ENCODE results near the gene HAUS3. TPM values are rescaled to one million over a fixed set of nuclear protein-coding genes. Genes with fewer than 3 reads are reported as not detected.
A peak's percentile ranks its signal among the peaks of the same experiment; 100 is the strongest.

HAUS3 gene
- total and polyA plus RNA-seq, 2 of the 13 experiments (the other 11 are each of a cell fraction or from before 2014, with no cell fraction given): 3.9 to 12.6 TPM

- Histone ChIP-seq H3K9me3 (ENCODE audit: low read length) (no peaks in the 10 kb centered on the region), H4K20me1 (ENCODE audit: insufficient read depth, low read length) (no peaks in the 10 kb centered on the region), H3K27me3 (ENCODE audit: control insufficient read depth in 1 of 2, insufficient read depth in 2 of 2, low read length in 2 of 2) (no peaks in the 10 kb centered on the region), H3K79me2 (ENCODE audit: insufficient read depth, low read length) (no peaks in the 10 kb centered on the region), H2AFZ (ENCODE audit: low read length) (no peak overlapping the region), H3K4me1 (ENCODE audit: insufficient read depth, low read length) (peaks cover 7% of the 10 kb centered on the region), H3K4me3 (replicated peaks in 1 of 3; ENCODE audit: insufficient read depth in 1 of 3, low read depth in 2 of 3, low read length in 3 of 3) (no peak overlapping the region), H3K9ac (ENCODE audit: insufficient read depth, low read depth, low read length) (no peak overlapping the region), H3K27ac (ENCODE audit: extremely low read length, insufficient read depth, low read length) (no peak overlapping the region), H3K4me2 (ENCODE audit: low read depth, low read length) (no peak overlapping the region), H3K36me3 (replicated peaks in 1 of 2; ENCODE audit: control insufficient read depth in 1 of 2, insufficient read depth in 2 of 2, low read length in 2 of 2) (peaks cover 11% of the 10 kb centered on the region in 2 experiments; a peak in 4 of 5 replicates)
- FAIRE-seq (no peak), ATAC-seq (no peak), DNase-seq (ENCODE audit: low spot score) (no peak)
- no TSS peak for BruUV-seq (replicated peaks)
- TF ChIP-seq MED1 (CRISPR knock-in tag; IDR thresholded peaks at IDR 0.05): no peak
- no peak for TF ChIP-seq ZNF281 (CRISPR knock-in tag; IDR thresholded peaks at IDR 0.05; ENCODE audit: borderline replicate concordance)
- TF ChIP-seq RBFOX2 (IDR thresholded peaks at IDR 0.05; ENCODE audit: low read depth, low read length): peak; percentile 39
- no peak for TF ChIP-seq RERE (CRISPR knock-in tag; IDR thresholded peaks at IDR 0.05; ENCODE audit: low read depth)
- no peak for TF ChIP-seq SP5 (CRISPR knock-in tag; IDR thresholded peaks at IDR 0.05; ENCODE audit: borderline replicate concordance, low read depth)
- no peak for TF ChIP-seq ZNF431 (CRISPR knock-in tag; IDR thresholded peaks at IDR 0.05; ENCODE audit: borderline replicate concordance, low read depth)
- no peak for TF ChIP-seq AGO2 (optimal IDR thresholded peaks at IDR 0.05; ENCODE audit: low read depth, low read length)
- no peak for TF ChIP-seq MTA1 (CRISPR knock-in tag; IDR thresholded peaks at IDR 0.05; ENCODE audit: borderline replicate concordance)
- TF ChIP-seq RBM39 (IDR thresholded peaks at IDR 0.05; ENCODE audit: low read depth, low read length, poor library complexity, severe bottlenecking): no peak
- no peak for TF ChIP-seq ZNF460 (CRISPR knock-in tag; IDR thresholded peaks at IDR 0.05; ENCODE audit: borderline replicate concordance)
- no peak for TF ChIP-seq NFATC3 (CRISPR knock-in tag; IDR thresholded peaks at IDR 0.05)
- TF ChIP-seq TCF7 (IDR thresholded peaks at IDR 0.05; ENCODE audit: low read depth): no peak
- TF ChIP-seq ZNF496 (CRISPR knock-in tag; IDR thresholded peaks at IDR 0.05; ENCODE audit: insufficient replicate concordance): no peak
- peak; percentile 23 for TF ChIP-seq RBM22 (optimal IDR thresholded peaks at IDR 0.05; ENCODE audit: low read length)
- TF ChIP-seq ZNF678 (CRISPR knock-in tag; IDR thresholded peaks at IDR 0.05): no peak
- in situ Hi-C loops (cut with HindIII; ENCODE audit: extremely low pct_ligation_motif_present, low pct_unique_long_range_greater_than_20kb): no loop called here
- POLR2A ChIA-PET: no interaction called here
- 91% methylated on average over 7 of the region's 30 CpGs for WGBS (ENCODE audit: low lambda C conversion rate)
- intact Hi-C loops (cut with micrococcal nuclease; ENCODE audit: unreplicated experiment): no loop called here
- CTCF ChIA-PET (ENCODE audit: low intra/inter-chr PET ratio, low total read pairs): no interaction called here
Measured at GRCh38 chr4:2250357-2251072, 8.6 kb upstream of the HAUS3 start.

Measured in HepG2 (cell line).